GM12875 (cell line): ENCODE results near the gene AQP12A.

Source experiments
- H3K4me3 ChIP-seq: one replicate; pipeline ENCODE4 v1.5.1; 2011; ENCODE audit warnings: low read depth, low read length, control low read depth
- CTCF ChIP-seq: IDR thresholded peaks from 2 replicates; pipeline ENCODE4 v1.5.1; 2011; ENCODE audit warnings: low read depth, mild to moderate bottlenecking, control low read depth, inconsistent platforms, low read length, moderate library complexity, borderline replicate concordance; ENCODE audit not compliant: insufficient read depth

The AQP12A gene

GRCh38 chr2:240719676-240720545 lies 28.2 kb downstream of the AQP12A start:
- TF ChIP-seq CTCF = no peak
- no peak overlapping the region for H3K4me3 ChIP-seq

- no peak for TF ChIP-seq CTCF
- H3K4me3 ChIP-seq = no peak overlapping the region
Observed at GRCh38 chr2:240720686-240721595, 29.3 kb downstream of the AQP12A start.

GRCh38 chr2:240721596-240722180 lies 30.0 kb downstream of the AQP12A start:
- H3K4me3 ChIP-seq = no peak overlapping the region
- TF ChIP-seq CTCF = no peak

- no peak for TF ChIP-seq CTCF
- H3K4me3 ChIP-seq = no peak overlapping the region
Observed at GRCh38 chr2:240722376-240722775, 30.7 kb downstream of the AQP12A start.

- no peak overlapping the region for H3K4me3 ChIP-seq
- TF ChIP-seq CTCF = no peak
Observed at GRCh38 chr2:240722796-240723735, 31.4 kb downstream of the AQP12A start.

- H3K4me3 ChIP-seq = no peak overlapping the region
- no peak for TF ChIP-seq CTCF
Observed at GRCh38 chr2:240723851-240724250, 32.2 kb downstream of the AQP12A start.
